Measurements from ENCODE around the gene CLDN22.
"Not testable (repeated sequence)": the region's sequence is repeated elsewhere in the genome, so short reads cannot be mapped to it uniquely, and the experiment has no call there.

The CLDN22 gene

DNA sequence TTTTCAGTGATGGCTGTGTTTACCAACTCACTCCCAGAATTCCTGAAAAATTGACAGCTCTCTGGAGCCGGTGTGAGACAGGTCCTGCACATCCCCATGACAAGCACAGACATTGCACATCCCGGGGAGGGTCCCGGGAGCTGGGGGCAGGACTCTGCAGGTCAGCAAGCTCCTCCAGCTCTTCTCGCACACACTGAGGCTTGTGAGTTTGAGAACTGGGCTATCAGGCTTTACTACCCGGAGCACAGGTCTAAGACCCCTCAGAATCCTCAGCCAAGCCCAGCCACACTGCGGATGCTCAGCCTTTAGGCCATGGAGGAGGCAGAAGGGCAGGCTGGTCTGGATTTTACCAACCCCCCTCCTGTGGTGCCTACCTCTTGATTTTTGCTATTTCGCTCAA lies 7.8 kb upstream of the CLDN22 start:
- TF ChIP-seq SPI1 (IDR thresholded peaks at IDR 0.05; ENCODE audit: low read depth, low read length), result no peak
- no peak for TF ChIP-seq TAF1 (IDR thresholded peaks at IDR 0.05; ENCODE audit: low read depth, low read length)
- no peak for TF ChIP-seq POU2F2 (IDR thresholded peaks at IDR 0.05; ENCODE audit: low read depth, low read length)
- no peak for TF ChIP-seq POLR2A (IDR thresholded peaks at IDR 0.05; ENCODE audit: low read depth, low read length)
- no peak for TF ChIP-seq POLR2AphosphoS5 (IDR thresholded peaks at IDR 0.05; ENCODE audit: low read depth, low read length)
- TF ChIP-seq PAX5 (IDR thresholded peaks at IDR 0.05; ENCODE audit: insufficient read depth, low read length, severe bottlenecking), result no peak
- FAIRE-seq, result no peak

DNA sequence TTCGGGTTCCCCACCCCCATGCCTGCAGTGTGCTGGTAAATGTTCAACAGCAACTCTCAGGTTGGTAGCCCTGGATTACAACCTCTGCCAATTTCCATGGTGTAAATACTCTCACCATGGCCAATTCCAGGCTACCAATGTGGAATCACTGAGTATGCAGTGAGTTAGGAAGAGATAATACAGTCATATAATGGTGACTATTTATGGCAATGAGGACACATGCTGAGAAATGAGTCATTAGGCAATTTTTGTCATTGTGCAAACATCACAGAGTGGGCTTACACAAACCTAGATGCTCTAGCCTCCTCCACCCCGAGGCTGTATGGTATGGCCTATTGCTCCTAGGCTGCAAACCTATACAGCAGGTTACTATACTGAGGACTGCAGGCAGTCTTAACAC lies 6.8 kb upstream of the CLDN22 start:
- FAIRE-seq (no peak), DNase-seq (ENCODE audit: insufficient read length, low spot score) (no peak)
- TF ChIP-seq SPI1 (IDR thresholded peaks at IDR 0.05; ENCODE audit: low read depth, low read length), result no peak
- no peak for TF ChIP-seq PAX5 (IDR thresholded peaks at IDR 0.05; ENCODE audit: insufficient read depth, low read length, severe bottlenecking)
- no peak for TF ChIP-seq TAF1 (IDR thresholded peaks at IDR 0.05; ENCODE audit: low read depth, low read length)
- no peak for TF ChIP-seq POU2F2 (IDR thresholded peaks at IDR 0.05; ENCODE audit: low read depth, low read length)
- no peak for TF ChIP-seq POLR2AphosphoS5 (IDR thresholded peaks at IDR 0.05; ENCODE audit: low read depth, low read length)
- TF ChIP-seq POLR2A (IDR thresholded peaks at IDR 0.05; ENCODE audit: low read depth, low read length), result no peak

More for the DNA sequence above, 7.8 kb upstream of the CLDN22 start:
- DNase-seq (ENCODE audit: insufficient read length, low spot score), result no peak

DNA sequence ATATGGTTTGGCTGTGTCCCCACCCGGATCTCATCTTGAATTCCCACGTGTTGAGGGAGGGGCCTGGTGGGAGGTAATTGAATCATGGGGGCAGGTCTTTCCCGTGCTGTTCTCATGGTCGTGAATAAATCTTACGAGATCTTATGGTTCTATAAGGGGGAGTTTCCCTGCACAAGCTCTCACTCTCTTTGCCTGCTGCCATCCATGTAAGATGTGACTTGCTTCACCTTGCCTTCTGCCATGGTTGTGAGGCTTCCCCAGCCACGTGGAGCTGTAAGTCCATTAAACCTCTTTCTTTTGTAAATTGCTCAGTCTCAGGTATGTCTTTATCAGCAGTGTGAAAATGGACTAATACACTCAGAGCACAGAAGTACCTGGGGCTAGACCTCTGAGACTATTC lies 6.3 kb upstream of the CLDN22 start:
- DNase-seq (ENCODE audit: insufficient read length, low spot score); FAIRE-seq: not testable (repeated sequence)

DNA sequence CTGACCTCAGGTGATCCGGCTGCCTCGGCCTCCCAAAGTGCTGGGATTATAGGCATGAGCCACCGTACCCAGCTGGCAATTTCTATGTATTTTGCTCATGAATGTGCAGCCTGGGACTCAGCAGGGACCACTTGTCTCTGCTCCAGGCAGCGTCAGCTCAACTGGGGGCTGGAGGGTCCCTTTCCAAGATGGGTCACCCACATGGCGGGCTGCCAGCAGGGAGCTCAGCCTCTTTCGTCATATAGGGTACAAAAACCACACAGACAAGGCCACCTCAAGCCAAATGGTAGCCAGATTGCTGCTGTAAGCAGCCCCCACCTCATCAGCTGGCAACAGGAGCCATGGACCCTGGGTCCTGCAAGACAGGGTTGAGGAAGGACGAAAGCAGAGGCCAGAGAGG lies 4.5 kb upstream of the CLDN22 start:
- FAIRE-seq (no peak), DNase-seq (ENCODE audit: insufficient read length, low spot score) (no peak)
- TF ChIP-seq POLR2AphosphoS5 (IDR thresholded peaks at IDR 0.05; ENCODE audit: low read depth, low read length) (no peak), SPI1 (IDR thresholded peaks at IDR 0.05; ENCODE audit: low read depth, low read length) (no peak), POU2F2 (IDR thresholded peaks at IDR 0.05; ENCODE audit: low read depth, low read length) (no peak), POLR2A (IDR thresholded peaks at IDR 0.05; ENCODE audit: low read depth, low read length) (no peak), TAF1 (IDR thresholded peaks at IDR 0.05; ENCODE audit: low read depth, low read length) (no peak), PAX5 (IDR thresholded peaks at IDR 0.05; ENCODE audit: insufficient read depth, low read length, severe bottlenecking) (no peak)

DNA sequence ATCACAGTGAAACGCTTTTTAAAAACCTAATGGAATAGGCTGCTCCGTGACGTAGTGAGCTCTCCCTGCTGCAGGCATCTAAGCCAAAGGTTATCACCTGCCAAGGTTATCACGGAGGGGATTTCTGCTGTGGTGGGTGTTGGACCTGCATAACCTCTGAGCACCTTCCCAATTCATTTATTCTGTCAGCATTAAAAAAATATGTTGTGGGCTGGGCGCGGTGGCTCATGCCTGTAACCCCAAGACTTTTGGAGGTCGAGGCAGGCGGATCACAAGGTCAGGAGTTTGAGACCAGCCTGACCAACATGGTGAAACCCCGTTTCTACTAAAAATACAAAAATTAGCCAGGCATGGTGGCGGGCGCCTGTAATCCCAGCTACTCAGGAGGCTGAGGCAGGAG lies 4.0 kb upstream of the CLDN22 start:
- DNase-seq (ENCODE audit: insufficient read length, low spot score); FAIRE-seq: not testable (repeated sequence)

DNA sequence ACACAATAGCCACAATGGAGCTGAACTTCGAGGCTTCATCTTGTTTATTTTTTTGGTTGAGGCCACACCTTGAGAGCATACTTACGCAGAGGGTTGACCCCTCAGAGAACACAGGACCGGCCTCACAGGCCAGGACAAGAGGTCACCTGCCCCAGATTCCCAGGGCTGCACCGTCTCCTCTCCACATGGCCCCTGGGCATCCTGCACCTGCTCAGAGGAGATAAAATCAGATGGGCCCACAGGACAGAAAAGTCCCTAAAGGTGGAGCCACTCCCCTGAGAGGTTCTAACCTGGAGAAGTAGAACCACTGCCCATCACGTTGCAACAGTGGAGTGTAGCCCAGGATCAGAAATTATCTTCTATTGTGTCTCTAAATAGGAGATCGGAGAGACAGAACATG lies 3.2 kb upstream of the CLDN22 start:
- TF ChIP-seq POLR2A (IDR thresholded peaks at IDR 0.05; ENCODE audit: low read depth, low read length) (no peak), SPI1 (IDR thresholded peaks at IDR 0.05; ENCODE audit: low read depth, low read length) (no peak), POU2F2 (IDR thresholded peaks at IDR 0.05; ENCODE audit: low read depth, low read length) (no peak), TAF1 (IDR thresholded peaks at IDR 0.05; ENCODE audit: low read depth, low read length) (no peak), POLR2AphosphoS5 (IDR thresholded peaks at IDR 0.05; ENCODE audit: low read depth, low read length) (no peak), PAX5 (IDR thresholded peaks at IDR 0.05; ENCODE audit: insufficient read depth, low read length, severe bottlenecking) (no peak)
- DNase-seq (ENCODE audit: insufficient read length, low spot score), result no peak
- FAIRE-seq, result no peak

DNA sequence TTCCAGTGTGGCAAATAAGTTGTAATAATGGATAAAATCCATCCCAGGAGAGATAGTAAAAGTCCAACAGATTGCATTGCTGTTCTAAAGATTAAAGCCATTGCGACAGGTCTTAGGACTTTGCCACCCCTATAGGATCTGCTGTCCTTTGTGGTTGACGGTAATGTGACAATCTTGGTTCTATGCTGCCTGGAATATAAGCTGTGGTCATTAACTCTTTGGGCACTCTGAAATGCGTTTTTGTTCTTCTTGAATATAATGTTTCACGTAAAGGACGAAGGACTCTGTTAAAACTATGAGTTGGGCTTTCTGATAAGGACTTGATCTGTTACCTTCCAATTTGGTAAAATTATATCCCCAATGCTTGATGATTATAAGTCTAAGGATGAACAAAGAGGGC lies 2.2 kb upstream of the CLDN22 start, which contains the start of gene CLDN24:
TSS of gene CLDN24 (minus strand) at position 101 of the 400 bp plus-strand sequence. CDS start at position 101, 0 bp downstream.
- DNase-seq (ENCODE audit: insufficient read length, low spot score), result no peak
- TF ChIP-seq POLR2AphosphoS5 (IDR thresholded peaks at IDR 0.05; ENCODE audit: low read depth, low read length) (no peak), POU2F2 (IDR thresholded peaks at IDR 0.05; ENCODE audit: low read depth, low read length) (no peak), SPI1 (IDR thresholded peaks at IDR 0.05; ENCODE audit: low read depth, low read length) (no peak), PAX5 (IDR thresholded peaks at IDR 0.05; ENCODE audit: insufficient read depth, low read length, severe bottlenecking) (no peak), TAF1 (IDR thresholded peaks at IDR 0.05; ENCODE audit: low read depth, low read length) (no peak), POLR2A (IDR thresholded peaks at IDR 0.05; ENCODE audit: low read depth, low read length) (no peak)
- FAIRE-seq, result no peak

DNA sequence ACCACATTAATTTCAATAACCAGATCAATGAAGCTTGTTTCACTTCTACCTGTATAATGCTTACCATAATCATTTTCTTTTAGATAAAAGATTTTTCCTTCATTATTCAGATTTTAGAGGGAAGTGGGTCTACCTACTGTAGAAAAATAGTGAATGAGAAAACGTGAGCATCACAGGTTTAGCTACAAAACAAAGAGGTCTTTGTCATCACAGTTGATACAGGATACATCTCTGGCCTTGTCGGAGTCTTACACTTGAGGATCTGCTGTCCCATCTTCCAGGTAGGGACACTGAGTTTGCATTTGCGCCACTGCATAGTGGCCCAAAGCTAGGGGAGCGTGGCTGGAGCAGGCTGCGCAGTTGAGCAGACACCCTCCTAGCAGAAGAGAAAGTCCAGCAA lies 1.4 kb upstream of the CLDN22 start:
- DNase-seq (ENCODE audit: insufficient read length, low spot score) (no peak), FAIRE-seq (no peak)
- TF ChIP-seq TAF1 (IDR thresholded peaks at IDR 0.05; ENCODE audit: low read depth, low read length) (no peak), POU2F2 (IDR thresholded peaks at IDR 0.05; ENCODE audit: low read depth, low read length) (no peak), POLR2AphosphoS5 (IDR thresholded peaks at IDR 0.05; ENCODE audit: low read depth, low read length) (no peak), SPI1 (IDR thresholded peaks at IDR 0.05; ENCODE audit: low read depth, low read length) (no peak), PAX5 (IDR thresholded peaks at IDR 0.05; ENCODE audit: insufficient read depth, low read length, severe bottlenecking) (no peak)

DNA sequence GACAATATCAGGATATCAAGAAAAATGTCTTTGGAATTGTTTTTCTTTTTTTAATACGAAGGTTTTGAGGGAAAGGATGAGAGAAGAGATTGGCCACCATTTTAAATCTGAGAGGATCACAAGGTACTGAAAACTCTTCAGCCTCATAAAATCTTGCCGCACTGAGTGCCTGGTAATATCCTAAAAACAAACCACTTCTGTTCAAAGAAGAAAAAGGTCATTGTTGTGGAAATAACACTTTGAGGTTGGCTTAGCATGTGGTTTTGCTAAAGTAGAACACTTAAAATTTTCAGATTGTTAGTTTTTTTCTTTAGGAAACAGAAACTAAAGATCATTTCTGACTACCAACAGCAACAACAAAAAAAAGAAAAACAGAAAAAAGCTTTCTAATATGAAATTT lies 1.0 kb upstream of the CLDN22 start:
- FAIRE-seq, result no peak
- DNase-seq (ENCODE audit: insufficient read length, low spot score), result no peak
- TF ChIP-seq POLR2A (IDR thresholded peaks at IDR 0.05; ENCODE audit: low read depth, low read length) (no peak), POU2F2 (IDR thresholded peaks at IDR 0.05; ENCODE audit: low read depth, low read length) (no peak), SPI1 (IDR thresholded peaks at IDR 0.05; ENCODE audit: low read depth, low read length) (no peak), TAF1 (IDR thresholded peaks at IDR 0.05; ENCODE audit: low read depth, low read length) (no peak), PAX5 (IDR thresholded peaks at IDR 0.05; ENCODE audit: insufficient read depth, low read length, severe bottlenecking) (no peak), POLR2AphosphoS5 (IDR thresholded peaks at IDR 0.05; ENCODE audit: low read depth, low read length) (no peak)

DNA sequence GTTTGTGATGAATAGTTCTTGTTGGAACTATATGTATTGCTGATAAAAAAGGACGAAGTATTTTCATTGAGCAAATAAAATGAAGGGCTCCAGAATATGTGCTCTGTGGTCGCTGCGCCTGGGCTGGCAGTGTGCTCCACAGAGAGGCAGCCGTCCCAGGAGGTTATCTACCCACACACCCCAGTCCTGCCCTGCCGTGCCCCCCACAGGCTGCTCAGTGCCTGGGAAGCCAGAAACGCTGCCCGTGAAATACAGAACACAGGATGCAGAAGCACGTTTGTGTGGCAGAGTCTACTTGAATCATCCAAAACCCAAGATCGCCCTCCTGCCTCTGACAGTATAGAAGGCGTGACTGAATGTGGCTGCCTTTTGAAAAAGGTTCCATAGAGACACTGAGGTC lies 1.4 kb downstream of the CLDN22 start:
- DNase-seq (ENCODE audit: insufficient read length, low spot score) (no peak), FAIRE-seq (no peak)
- TF ChIP-seq POLR2AphosphoS5 (IDR thresholded peaks at IDR 0.05; ENCODE audit: low read depth, low read length) (no peak), SPI1 (IDR thresholded peaks at IDR 0.05; ENCODE audit: low read depth, low read length) (no peak), TAF1 (IDR thresholded peaks at IDR 0.05; ENCODE audit: low read depth, low read length) (no peak), POU2F2 (IDR thresholded peaks at IDR 0.05; ENCODE audit: low read depth, low read length) (no peak), POLR2A (IDR thresholded peaks at IDR 0.05; ENCODE audit: low read depth, low read length) (no peak), PAX5 (IDR thresholded peaks at IDR 0.05; ENCODE audit: insufficient read depth, low read length, severe bottlenecking) (no peak)

DNA sequence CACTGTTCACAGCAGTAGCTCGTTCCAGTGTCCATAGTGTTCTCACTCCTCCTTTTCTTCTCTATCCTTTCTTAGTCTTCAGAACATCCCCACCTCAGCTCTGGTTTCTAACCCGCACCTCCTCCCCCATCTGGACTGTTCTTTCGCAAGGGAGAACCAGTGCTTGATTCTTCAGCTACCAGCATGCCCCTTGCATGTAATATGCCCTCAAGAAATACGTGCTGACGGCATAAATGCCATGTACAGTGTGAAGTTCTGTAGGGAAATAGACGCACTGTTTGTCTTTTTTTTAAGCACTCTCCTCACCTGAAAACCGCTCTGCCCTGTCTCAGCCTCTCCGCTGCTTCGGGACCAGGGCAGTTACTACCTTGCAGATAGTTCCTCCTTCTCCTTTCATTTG lies 5.3 kb downstream of the CLDN22 start:
- DNase-seq (ENCODE audit: insufficient read length, low spot score), result no peak
- no peak for FAIRE-seq
- TF ChIP-seq SPI1 (IDR thresholded peaks at IDR 0.05; ENCODE audit: low read depth, low read length), result no peak
